ENCODE measurements around the gene LIMA1. TPM values are rescaled to one million over a fixed set of nuclear protein-coding genes. Genes with fewer than 3 reads are reported as not detected.
A peak's percentile ranks its signal among the peaks of the same experiment; 100 is the strongest.

The LIMA1 gene
- total RNA-seq, 1 donor from 2014 or later, result 11.8 TPM

GRCh38 chr12:50201987-50202521, 81.3 kb downstream of the LIMA1 start:
- no peak for DNase-seq
- intact Hi-C loops (cut with DNase I), result no loop called here
- no peak for ATAC-seq (ENCODE audit: poor library complexity)

- ATAC-seq (ENCODE audit: poor library complexity), result no peak
- DNase-seq, result no peak
- intact Hi-C loops (cut with DNase I), result no loop called here
Measured at GRCh38 chr12:50200552-50201273, 82.6 kb downstream of the LIMA1 start.

GRCh38 chr12:50198829-50199228, 84.5 kb downstream of the LIMA1 start:
- ATAC-seq (ENCODE audit: poor library complexity) (no peak), DNase-seq (no peak)
- intact Hi-C loops (cut with DNase I), result no loop called here

- ATAC-seq (ENCODE audit: poor library complexity), result no peak
- intact Hi-C loops (cut with DNase I), result no loop called here
- no peak for DNase-seq
Measured at GRCh38 chr12:50197297-50197727, 86.0 kb downstream of the LIMA1 start.

GRCh38 chr12:50196537-50196936, 86.8 kb downstream of the LIMA1 start:
- ATAC-seq (ENCODE audit: poor library complexity) (no peak), DNase-seq (no peak)
- intact Hi-C loops (cut with DNase I), result no loop called here

GRCh38 chr12:50195832-50196231, 87.5 kb downstream of the LIMA1 start:
- ATAC-seq (ENCODE audit: poor library complexity), result no peak
- DNase-seq, result no peak
- intact Hi-C loops (cut with DNase I), result no loop called here

GRCh38 chr12:50192908-50193307, 90.4 kb downstream of the LIMA1 start:
- ATAC-seq (ENCODE audit: poor library complexity), result no peak
- no peak for DNase-seq
- intact Hi-C loops (cut with DNase I), result no loop called here

GRCh38 chr12:50192236-50192635, 91.1 kb downstream of the LIMA1 start:
- intact Hi-C loops (cut with DNase I), result no loop called here
- ATAC-seq (ENCODE audit: poor library complexity), result no peak

GRCh38 chr12:50190859-50191258, 92.5 kb downstream of the LIMA1 start:
- intact Hi-C loops (cut with DNase I), result no loop called here
- ATAC-seq (ENCODE audit: poor library complexity) (no peak), DNase-seq (no peak)

More at GRCh38 chr12:50192236-50192635, 91.1 kb downstream of the LIMA1 start:
- no peak for DNase-seq

- no peak for ATAC-seq (ENCODE audit: poor library complexity)
- DNase-seq, result no peak
- intact Hi-C loops (cut with DNase I), result loop anchor here (10.0 kb wide), 1 partner anchor 126 kb away; no protein-coding TSS in a partner anchor
Measured at GRCh38 chr12:50188875-50189575, 94.3 kb downstream of the LIMA1 start.

- intact Hi-C loops (cut with DNase I), result loop anchor here (10.0 kb wide), 1 partner anchor 126 kb away; no protein-coding TSS in a partner anchor
- DNase-seq, result no peak
- peak; percentile 36 for ATAC-seq (ENCODE audit: poor library complexity)
Measured at GRCh38 chr12:50188241-50188781, 95.0 kb downstream of the LIMA1 start.

GRCh38 chr12:50187084-50187900, 96.0 kb downstream of the LIMA1 start:
- intact Hi-C loops (cut with DNase I), result loop anchor here (10.0 kb wide), 1 partner anchor 128 kb away; no protein-coding TSS in a partner anchor

GRCh38 chr12:50186681-50187080, 96.6 kb downstream of the LIMA1 start:
- intact Hi-C loops (cut with DNase I), result loop anchor here (10.0 kb wide), 1 partner anchor 128 kb away; no protein-coding TSS in a partner anchor
- ATAC-seq (ENCODE audit: poor library complexity), result no peak

More at GRCh38 chr12:50187084-50187900, 96.0 kb downstream of the LIMA1 start:
- ATAC-seq (ENCODE audit: poor library complexity) (no peak), DNase-seq (no peak)

GRCh38 chr12:50185970-50186663, 97.2 kb downstream of the LIMA1 start:
- no peak for DNase-seq
- intact Hi-C loops (cut with DNase I), result loop anchor here (10.0 kb wide), 1 partner anchor 129 kb away; no protein-coding TSS in a partner anchor
- no peak for ATAC-seq (ENCODE audit: poor library complexity)

More at GRCh38 chr12:50186681-50187080, 96.6 kb downstream of the LIMA1 start:
- no peak for DNase-seq

GRCh38 chr12:50185301-50185895, 97.9 kb downstream of the LIMA1 start:
- intact Hi-C loops (cut with DNase I), result loop anchor here (10.0 kb wide), 1 partner anchor 129 kb away; no protein-coding TSS in a partner anchor
- no peak for ATAC-seq (ENCODE audit: poor library complexity)
- DNase-seq, result no peak

GRCh38 chr12:50184261-50184660, 99.1 kb downstream of the LIMA1 start:
- ATAC-seq (ENCODE audit: poor library complexity) (no peak), DNase-seq (no peak)
- intact Hi-C loops (cut with DNase I), result loop anchor here (10.0 kb wide), 1 partner anchor 131 kb away; no protein-coding TSS in a partner anchor

- intact Hi-C loops (cut with DNase I), result loop anchor here (10.0 kb wide), 1 partner anchor 132 kb away; no protein-coding TSS in a partner anchor
- DNase-seq, result no peak
- peak; percentile 29 for ATAC-seq (ENCODE audit: poor library complexity)
Measured at GRCh38 chr12:50182461-50182860, 100.9 kb downstream of the LIMA1 start.

Measured in Right ventricle myocardium superior (tissue), 1 donor.